Retina (tissue), 1 donor: ENCODE measurements around the gene GSTA5.
"Not testable (repeated sequence)": the region's sequence is repeated elsewhere in the genome, so short reads cannot be mapped to it uniquely, and the experiment has no call there.

ENCODE experiments used
- DNase-seq: peaks from one replicate; pipeline ENCODE4 v3.0.0-alpha.2; 2016

Gene GSTA5

GRCh38 chr6:52830869-52831268 is 9.7 kb downstream of the GSTA5 start:
- DNase-seq, result not testable (repeated sequence)

- no peak for DNase-seq
Observed at GRCh38 chr6:52829046-52829817, 11.4 kb downstream of the GSTA5 start.

- DNase-seq, result not testable (repeated sequence)
Observed at GRCh38 chr6:52828621-52829020, 12.0 kb downstream of the GSTA5 start.

GRCh38 chr6:52827073-52827783 is 13.4 kb downstream of the GSTA5 start:
- not testable (repeated sequence) for DNase-seq

- DNase-seq, result no peak
Observed at GRCh38 chr6:52826513-52826912, 14.1 kb downstream of the GSTA5 start.

- DNase-seq, result not testable (repeated sequence)
Observed at GRCh38 chr6:52825900-52826459, 14.6 kb downstream of the GSTA5 start.

- DNase-seq, result not testable (repeated sequence)
Observed at GRCh38 chr6:52825270-52825793, 15.3 kb downstream of the GSTA5 start.

GRCh38 chr6:52821842-52822241 is 18.8 kb downstream of the GSTA5 start:
- DNase-seq, result no peak

- no peak for DNase-seq
Observed at GRCh38 chr6:52820198-52820597, 20.4 kb downstream of the GSTA5 start.

- peak; percentile 44 for DNase-seq
Observed at GRCh38 chr6:52815167-52816092, 25.2 kb downstream of the GSTA5 start.

GRCh38 chr6:52814545-52814944 is 26.1 kb downstream of the GSTA5 start:
- DNase-seq, result not testable (repeated sequence)

- not testable (repeated sequence) for DNase-seq
Observed at GRCh38 chr6:52809777-52810176, 30.8 kb downstream of the GSTA5 start.

GRCh38 chr6:52808660-52809059 is 32.0 kb downstream of the GSTA5 start:
- DNase-seq, result no peak

- not testable (repeated sequence) for DNase-seq
Observed at GRCh38 chr6:52803668-52804255, 36.9 kb downstream of the GSTA5 start, which contains the start of gene GSTA1. GSTA1 (minus strand) TSS chr6:52803816; CDS start chr6:52799267, 4,549 bp downstream.

- DNase-seq, result no peak
Observed at GRCh38 chr6:52802806-52803205, 37.8 kb downstream of the GSTA5 start.

- no peak for DNase-seq
Observed at GRCh38 chr6:52801188-52801841, 39.3 kb downstream of the GSTA5 start.

- not testable (repeated sequence) for DNase-seq
Observed at GRCh38 chr6:52799272-52799671, 41.3 kb downstream of the GSTA5 start.

GRCh38 chr6:52794366-52794765 is 46.2 kb downstream of the GSTA5 start:
- not testable (repeated sequence) for DNase-seq

GRCh38 chr6:52790861-52791260 is 49.8 kb downstream of the GSTA5 start:
- no peak for DNase-seq

- not testable (repeated sequence) for DNase-seq
Observed at GRCh38 chr6:52789658-52790057, 51.0 kb downstream of the GSTA5 start.

- no peak for DNase-seq
Observed at GRCh38 chr6:52788478-52788877, 52.1 kb downstream of the GSTA5 start.
